ENCODE results near the gene SHISA5.
"Not testable (repeated sequence)": the region's sequence is repeated elsewhere in the genome, so short reads cannot be mapped to it uniquely, and the experiment has no call there.

SHISA5 gene

DNA sequence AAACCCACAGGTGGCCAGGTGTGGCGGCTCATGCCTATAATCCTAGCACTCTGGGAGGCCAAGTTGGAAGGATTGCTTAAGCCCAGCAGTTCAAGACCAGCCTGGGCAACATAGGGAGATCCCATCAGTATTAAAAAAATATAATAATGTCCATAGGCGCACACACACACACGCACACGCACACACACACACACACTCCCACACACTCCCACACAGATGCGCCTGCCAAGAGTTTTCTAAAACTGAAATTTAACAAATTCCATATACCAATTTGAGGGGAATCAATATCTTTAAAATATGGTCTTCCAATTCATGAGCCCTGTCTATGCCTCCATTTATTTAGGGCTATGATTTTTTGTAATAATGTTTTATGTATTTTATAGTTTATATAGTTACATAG lies 17.0 kb downstream of the SHISA5 start (continued):
- TF ChIP-seq ZNF565 (CRISPR knock-in tag; conservative IDR thresholded peaks at IDR 0.05; ENCODE audit: low read depth) = no peak
- no peak for TF ChIP-seq ZNF8 (CRISPR knock-in tag; IDR thresholded peaks at IDR 0.05)
- TF ChIP-seq SNAI2 (CRISPR knock-in tag; IDR thresholded peaks at IDR 0.05) = no peak
- TF ChIP-seq, protein P1, sequence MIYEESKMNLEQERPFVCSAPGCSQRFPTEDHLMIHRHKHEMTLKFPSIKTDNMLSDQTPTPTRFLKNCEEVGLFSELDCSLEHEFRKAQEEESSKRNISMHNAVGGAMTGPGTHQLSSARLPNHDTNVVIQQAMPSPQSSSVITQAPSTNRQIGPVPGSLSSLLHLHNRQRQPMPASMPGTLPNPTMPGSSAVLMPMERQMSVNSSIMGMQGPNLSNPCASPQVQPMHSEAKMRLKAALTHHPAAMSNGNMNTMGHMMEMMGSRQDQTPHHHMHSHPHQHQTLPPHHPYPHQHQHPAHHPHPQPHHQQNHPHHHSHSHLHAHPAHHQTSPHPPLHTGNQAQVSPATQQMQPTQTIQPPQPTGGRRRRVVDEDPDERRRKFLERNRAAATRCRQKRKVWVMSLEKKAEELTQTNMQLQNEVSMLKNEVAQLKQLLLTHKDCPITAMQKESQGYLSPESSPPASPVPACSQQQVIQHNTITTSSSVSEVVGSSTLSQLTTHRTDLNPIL (CRISPR knock-in tag; IDR thresholded peaks at IDR 0.05; ENCODE audit: low read depth) = no peak
- TF ChIP-seq TCF4 (CRISPR knock-in tag; IDR thresholded peaks at IDR 0.05; ENCODE audit: borderline replicate concordance) = no peak
- no peak for TF ChIP-seq BACH2 (CRISPR knock-in tag; IDR thresholded peaks at IDR 0.05; ENCODE audit: borderline replicate concordance)
- TF ChIP-seq, protein P2, sequence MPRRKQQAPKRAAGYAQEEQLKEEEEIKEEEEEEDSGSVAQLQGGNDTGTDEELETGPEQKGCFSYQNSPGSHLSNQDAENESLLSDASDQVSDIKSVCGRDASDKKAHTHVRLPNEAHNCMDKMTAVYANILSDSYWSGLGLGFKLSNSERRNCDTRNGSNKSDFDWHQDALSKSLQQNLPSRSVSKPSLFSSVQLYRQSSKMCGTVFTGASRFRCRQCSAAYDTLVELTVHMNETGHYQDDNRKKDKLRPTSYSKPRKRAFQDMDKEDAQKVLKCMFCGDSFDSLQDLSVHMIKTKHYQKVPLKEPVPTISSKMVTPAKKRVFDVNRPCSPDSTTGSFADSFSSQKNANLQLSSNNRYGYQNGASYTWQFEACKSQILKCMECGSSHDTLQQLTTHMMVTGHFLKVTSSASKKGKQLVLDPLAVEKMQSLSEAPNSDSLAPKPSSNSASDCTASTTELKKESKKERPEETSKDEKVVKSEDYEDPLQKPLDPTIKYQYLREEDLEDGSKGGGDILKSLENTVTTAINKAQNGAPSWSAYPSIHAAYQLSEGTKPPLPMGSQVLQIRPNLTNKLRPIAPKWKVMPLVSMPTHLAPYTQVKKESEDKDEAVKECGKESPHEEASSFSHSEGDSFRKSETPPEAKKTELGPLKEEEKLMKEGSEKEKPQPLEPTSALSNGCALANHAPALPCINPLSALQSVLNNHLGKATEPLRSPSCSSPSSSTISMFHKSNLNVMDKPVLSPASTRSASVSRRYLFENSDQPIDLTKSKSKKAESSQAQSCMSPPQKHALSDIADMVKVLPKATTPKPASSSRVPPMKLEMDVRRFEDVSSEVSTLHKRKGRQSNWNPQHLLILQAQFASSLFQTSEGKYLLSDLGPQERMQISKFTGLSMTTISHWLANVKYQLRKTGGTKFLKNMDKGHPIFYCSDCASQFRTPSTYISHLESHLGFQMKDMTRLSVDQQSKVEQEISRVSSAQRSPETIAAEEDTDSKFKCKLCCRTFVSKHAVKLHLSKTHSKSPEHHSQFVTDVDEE (CRISPR knock-in tag; IDR thresholded peaks at IDR 0.05) = no peak
- no peak for TF ChIP-seq ESRRG (CRISPR knock-in tag; IDR thresholded peaks at IDR 0.05)

DNA sequence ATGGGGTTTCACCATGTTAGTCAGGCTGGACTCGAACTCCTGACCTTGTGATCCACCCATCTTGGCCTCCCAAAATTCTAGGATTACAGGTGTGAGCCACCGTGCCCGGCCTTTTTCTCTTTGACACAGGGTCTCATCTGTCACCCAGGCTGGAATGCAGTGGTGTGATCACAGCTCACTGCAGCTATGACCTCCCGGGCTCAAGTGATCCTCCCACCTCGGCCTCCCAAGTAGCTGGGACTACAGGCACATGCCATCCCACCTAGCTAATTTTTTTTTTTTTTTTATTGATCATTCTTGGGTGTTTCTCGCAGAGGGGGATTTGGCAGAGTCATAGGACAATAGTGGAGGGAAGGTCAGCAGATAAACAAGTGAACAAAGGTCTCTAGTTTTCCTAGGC lies 21.2 kb downstream of the SHISA5 start:
- ATAC-seq = not testable (repeated sequence)

DNA sequence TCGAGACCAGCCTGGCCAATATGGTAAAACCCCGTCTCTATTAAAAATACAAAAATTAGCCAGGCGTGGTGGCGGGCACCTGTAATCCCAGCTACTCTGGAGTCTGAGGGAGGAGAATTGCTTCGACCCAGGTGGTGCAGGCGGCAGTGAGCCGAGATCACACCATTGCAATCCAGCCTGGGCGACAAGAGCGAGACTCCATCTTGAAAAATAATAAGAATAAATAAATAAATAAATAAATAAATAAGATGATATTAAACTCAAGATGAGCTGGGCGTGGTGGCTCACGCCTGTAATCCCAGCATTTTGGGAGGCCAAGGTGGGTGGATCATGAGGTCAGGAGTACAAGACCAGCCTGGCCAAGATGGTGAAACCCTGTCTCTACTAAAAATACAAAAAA lies 23.1 kb downstream of the SHISA5 start:
- ATAC-seq = not testable (repeated sequence)

DNA sequence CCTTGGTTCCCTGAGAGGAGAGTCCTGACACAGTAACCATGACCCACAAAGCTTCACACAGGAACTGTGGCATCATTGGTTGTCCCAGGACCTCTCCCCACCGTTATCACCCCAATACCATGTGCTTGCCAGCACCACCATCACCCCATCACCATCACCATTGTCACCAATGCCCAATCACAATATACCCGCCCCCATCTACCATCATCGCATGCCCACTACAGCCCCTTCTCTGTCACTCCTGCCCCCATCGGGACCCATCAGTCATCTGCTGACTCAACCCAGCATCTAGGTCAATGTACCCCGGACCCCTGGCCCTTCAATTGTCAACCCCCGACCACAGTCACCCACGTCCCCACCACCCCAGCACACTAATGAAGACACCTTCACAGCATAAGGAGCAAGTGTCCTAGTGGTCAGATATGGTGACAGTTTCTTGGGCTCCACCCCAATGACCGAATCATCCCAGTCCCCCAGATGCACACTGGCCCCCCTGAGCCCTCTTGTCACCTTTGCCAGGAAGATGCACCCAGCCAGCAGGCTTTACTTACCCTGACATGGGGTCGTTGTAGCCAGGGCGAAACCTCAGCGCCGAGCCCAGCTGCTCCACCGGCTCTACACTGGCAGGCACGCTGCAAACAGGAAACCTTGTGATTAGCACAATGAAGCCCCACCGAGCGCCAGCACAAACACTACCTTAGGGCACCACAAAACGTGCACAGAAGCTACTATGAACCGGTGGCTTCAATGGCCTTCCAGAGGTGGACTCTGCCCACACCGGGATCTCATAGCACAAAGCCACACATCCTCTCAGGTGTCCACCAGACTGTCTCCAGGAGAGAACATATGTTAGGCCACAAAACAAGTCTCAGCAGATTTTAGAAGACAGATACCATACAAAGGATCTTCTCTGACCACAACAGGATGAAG lies 25.1 kb downstream of the SHISA5 start:
- ATAC-seq = no peak
- no peak for TF ChIP-seq SNAI2 (CRISPR knock-in tag; IDR thresholded peaks at IDR 0.05)
- no peak for TF ChIP-seq RARB (CRISPR knock-in tag; IDR thresholded peaks at IDR 0.05)
- TF ChIP-seq ARNTL (CRISPR knock-in tag; IDR thresholded peaks at IDR 0.05; ENCODE audit: borderline replicate concordance, low read depth) = no peak
- TF ChIP-seq, protein P3, sequence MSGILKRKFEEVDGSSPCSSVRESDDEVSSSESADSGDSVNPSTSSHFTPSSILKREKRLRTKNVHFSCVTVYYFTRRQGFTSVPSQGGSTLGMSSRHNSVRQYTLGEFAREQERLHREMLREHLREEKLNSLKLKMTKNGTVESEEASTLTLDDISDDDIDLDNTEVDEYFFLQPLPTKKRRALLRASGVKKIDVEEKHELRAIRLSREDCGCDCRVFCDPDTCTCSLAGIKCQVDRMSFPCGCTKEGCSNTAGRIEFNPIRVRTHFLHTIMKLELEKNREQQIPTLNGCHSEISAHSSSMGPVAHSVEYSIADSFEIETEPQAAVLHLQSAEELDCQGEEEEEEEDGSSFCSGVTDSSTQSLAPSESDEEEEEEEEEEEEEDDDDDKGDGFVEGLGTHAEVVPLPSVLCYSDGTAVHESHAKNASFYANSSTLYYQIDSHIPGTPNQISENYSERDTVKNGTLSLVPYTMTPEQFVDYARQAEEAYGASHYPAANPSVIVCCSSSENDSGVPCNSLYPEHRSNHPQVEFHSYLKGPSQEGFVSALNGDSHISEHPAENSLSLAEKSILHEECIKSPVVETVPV (CRISPR knock-in tag; IDR thresholded peaks at IDR 0.05) = no peak
- no peak for TF ChIP-seq GLIS3 (CRISPR knock-in tag; IDR thresholded peaks at IDR 0.05)
- TF ChIP-seq, protein P4, sequence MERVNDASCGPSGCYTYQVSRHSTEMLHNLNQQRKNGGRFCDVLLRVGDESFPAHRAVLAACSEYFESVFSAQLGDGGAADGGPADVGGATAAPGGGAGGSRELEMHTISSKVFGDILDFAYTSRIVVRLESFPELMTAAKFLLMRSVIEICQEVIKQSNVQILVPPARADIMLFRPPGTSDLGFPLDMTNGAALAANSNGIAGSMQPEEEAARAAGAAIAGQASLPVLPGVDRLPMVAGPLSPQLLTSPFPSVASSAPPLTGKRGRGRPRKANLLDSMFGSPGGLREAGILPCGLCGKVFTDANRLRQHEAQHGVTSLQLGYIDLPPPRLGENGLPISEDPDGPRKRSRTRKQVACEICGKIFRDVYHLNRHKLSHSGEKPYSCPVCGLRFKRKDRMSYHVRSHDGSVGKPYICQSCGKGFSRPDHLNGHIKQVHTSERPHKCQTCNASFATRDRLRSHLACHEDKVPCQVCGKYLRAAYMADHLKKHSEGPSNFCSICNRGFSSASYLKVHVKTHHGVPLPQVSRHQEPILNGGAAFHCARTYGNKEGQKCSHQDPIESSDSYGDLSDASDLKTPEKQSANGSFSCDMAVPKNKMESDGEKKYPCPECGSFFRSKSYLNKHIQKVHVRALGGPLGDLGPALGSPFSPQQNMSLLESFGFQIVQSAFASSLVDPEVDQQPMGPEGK (CRISPR knock-in tag; IDR thresholded peaks at IDR 0.05; ENCODE audit: borderline replicate concordance) = no peak
- TF ChIP-seq ZNF8 (CRISPR knock-in tag; IDR thresholded peaks at IDR 0.05) = no peak
- TF ChIP-seq ZC3H10 (CRISPR knock-in tag; IDR thresholded peaks at IDR 0.05) = no peak
- no peak for TF ChIP-seq BACH2 (CRISPR knock-in tag; IDR thresholded peaks at IDR 0.05; ENCODE audit: borderline replicate concordance)
- TF ChIP-seq, protein P1 (CRISPR knock-in tag; IDR thresholded peaks at IDR 0.05; ENCODE audit: low read depth) = no peak
- TF ChIP-seq ZFP30 (CRISPR knock-in tag; IDR thresholded peaks at IDR 0.05) = no peak
- TF ChIP-seq ZFP3 (CRISPR knock-in tag; IDR thresholded peaks at IDR 0.05) = no peak
- no peak for TF ChIP-seq ESRRG (CRISPR knock-in tag; IDR thresholded peaks at IDR 0.05)
- TF ChIP-seq OSR1 (CRISPR knock-in tag; IDR thresholded peaks at IDR 0.05) = no peak
- no peak for TF ChIP-seq CSDC2 (CRISPR knock-in tag; IDR thresholded peaks at IDR 0.05)
- TF ChIP-seq, protein P2 (CRISPR knock-in tag; IDR thresholded peaks at IDR 0.05) = no peak
- no peak for TF ChIP-seq PPARA (CRISPR knock-in tag; IDR thresholded peaks at IDR 0.05; ENCODE audit: borderline replicate concordance)
- TF ChIP-seq ZNF565 (CRISPR knock-in tag; conservative IDR thresholded peaks at IDR 0.05; ENCODE audit: low read depth) = no peak
- TF ChIP-seq ISL1 (CRISPR knock-in tag; IDR thresholded peaks at IDR 0.05) = no peak

Data from SK-N-SH treated with all-trans-retinoic acid at 6 μM for 48 hours (cell line).